Muscle of leg (tissue), 11 donors: ENCODE results near the gene CSRP1. TPM values are rescaled to one million over a fixed set of nuclear protein-coding genes. Genes with fewer than 3 reads are reported as not detected.
"Not testable (repeated sequence)": the region's sequence is repeated elsewhere in the genome, so short reads cannot be mapped to it uniquely, and the experiment has no call there.

ENCODE experiments used
- DNase-seq: peaks from one replicate; pipeline ENCODE4 v3.0.0; 2013
- H3K27ac ChIP-seq: one replicate; pipeline ENCODE4 v1.5.1; 2013; ENCODE audit warnings: mild to moderate bottlenecking, low read length, control low read depth
- H3K27me3 ChIP-seq: one replicate; pipeline ENCODE4 v1.6.1; 2013; ENCODE audit warnings: low read length; ENCODE audit not compliant: control insufficient read depth, insufficient read depth
- H3K36me3 ChIP-seq: one replicate; pipeline ENCODE4 v1.6.1; 2013; ENCODE audit warnings: low read length; ENCODE audit not compliant: control insufficient read depth, insufficient read depth
- H3K4me1 ChIP-seq: one replicate; pipeline ENCODE4 v1.6.1; 2013; ENCODE audit warnings: low read length; ENCODE audit not compliant: control insufficient read depth, insufficient read depth
- H3K4me3 ChIP-seq: one replicate; pipeline ENCODE4 v1.5.1; 2013; ENCODE audit warnings: low read length, control low read depth
- H3K9me3 ChIP-seq: replicated peaks from 2 replicates; pipeline ENCODE4 v1.6.1; 2013; ENCODE audit warnings: low read depth, low read length; ENCODE audit not compliant: control insufficient read depth
- WGBS: methylation state at CpG from one replicate; pipeline ENCODE4 v1.1.5; 2013; ENCODE audit warnings: missing lambda C conversion rate; ENCODE audit not compliant: insufficient coverage; 5-methylcytosine and 5-hydroxymethylcytosine counted together
- polyA plus RNA-seq, 8 donors: library from polyadenylated mRNA; unstranded; fragments of 120-200 nt; gene quantifications; one replicate each; pipeline versions ENCODE4 v1.2.1 to v1.2.3, GENCODE V29; 2013; ENCODE audit warnings: inconsistent platforms in 1 of 8, low replicate concordance in 1 of 8; ENCODE audit not compliant: insufficient read length in 8 of 8, insufficient read depth in 1 of 8
- total RNA-seq: library from RNA; stranded (reverse); fragments of 120-200 nt; gene quantifications from one replicate; pipeline ENCODE4 v1.2.4, GENCODE V29; 2013

The CSRP1 gene
- total and polyA plus RNA-seq, 9 donors, result 36.2 to 77.0 (median 47.0) TPM

DNA sequence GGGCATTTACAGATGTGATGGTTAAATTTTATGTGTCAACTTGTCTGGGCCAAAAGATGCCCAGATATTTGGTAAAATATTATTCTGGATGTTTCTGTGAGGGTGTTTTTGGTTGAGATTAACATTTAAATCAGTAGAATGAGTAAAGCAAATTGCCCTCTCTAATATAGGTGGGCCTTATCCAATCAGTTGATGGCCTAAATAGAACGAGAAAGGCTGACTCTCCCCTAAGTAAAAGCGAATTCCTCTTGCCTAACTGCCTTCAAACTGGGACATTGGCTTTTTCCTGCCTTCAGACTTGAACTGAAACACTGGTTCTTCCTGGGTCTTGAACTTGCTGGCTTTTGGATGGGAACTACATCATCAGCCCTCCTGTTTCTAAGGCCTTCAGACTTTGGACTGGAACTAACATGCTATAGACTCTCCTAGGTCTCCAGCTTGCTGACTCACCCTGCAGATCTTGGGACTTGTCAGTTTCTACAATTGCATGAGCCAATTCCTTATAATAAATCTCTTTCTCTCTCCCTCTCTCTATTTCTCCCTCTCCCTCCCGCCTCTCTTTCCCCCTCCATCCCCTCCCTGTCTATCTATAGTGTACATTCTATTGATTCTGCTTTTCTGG is 21.8 kb upstream of the CSRP1 start:
- no CpG with 5 or more reads among the region's 3 CpGs for WGBS
- Histone ChIP-seq H3K27me3 (no peaks in the 10 kb centered on the region), H3K4me3 (no peak overlapping the region), H3K27ac (no peak overlapping the region), H3K4me1 (peaks cover 29% of the 10 kb centered on the region), H3K9me3 (no peaks in the 10 kb centered on the region), H3K36me3 (no peaks in the 10 kb centered on the region)
- peak; percentile 43 for DNase-seq

DNA sequence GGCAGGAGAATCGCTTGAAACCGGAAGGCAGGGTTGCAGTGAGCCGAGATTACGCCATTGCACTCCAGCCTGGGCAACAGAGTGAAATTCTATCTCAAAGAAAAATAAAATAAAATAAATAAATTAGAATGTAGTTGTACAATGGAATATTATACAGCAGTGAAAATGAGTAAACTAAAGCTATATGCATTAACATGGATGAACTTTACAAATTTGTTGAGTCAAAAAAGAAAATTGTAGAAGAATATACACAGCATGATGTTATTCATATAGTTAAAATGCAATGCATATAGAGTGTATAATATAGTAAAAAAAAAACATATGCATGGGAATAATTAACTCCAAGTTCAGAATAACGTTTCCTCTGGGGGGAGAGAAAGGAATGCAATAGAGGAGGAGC is 21.0 kb upstream of the CSRP1 start:
- no peaks in the 10 kb centered on the region for H3K36me3 ChIP-seq
- peaks cover 3% of the 10 kb centered on the region for H3K9me3 ChIP-seq
- no peak for DNase-seq
- H3K27ac ChIP-seq, result no peak overlapping the region
- WGBS, result no CpG with 5 or more reads among the region's 5 CpGs
- H3K4me3 ChIP-seq, result no peak overlapping the region
- H3K4me1 ChIP-seq, result peaks cover 27% of the 10 kb centered on the region
- no peaks in the 10 kb centered on the region for H3K27me3 ChIP-seq

DNA sequence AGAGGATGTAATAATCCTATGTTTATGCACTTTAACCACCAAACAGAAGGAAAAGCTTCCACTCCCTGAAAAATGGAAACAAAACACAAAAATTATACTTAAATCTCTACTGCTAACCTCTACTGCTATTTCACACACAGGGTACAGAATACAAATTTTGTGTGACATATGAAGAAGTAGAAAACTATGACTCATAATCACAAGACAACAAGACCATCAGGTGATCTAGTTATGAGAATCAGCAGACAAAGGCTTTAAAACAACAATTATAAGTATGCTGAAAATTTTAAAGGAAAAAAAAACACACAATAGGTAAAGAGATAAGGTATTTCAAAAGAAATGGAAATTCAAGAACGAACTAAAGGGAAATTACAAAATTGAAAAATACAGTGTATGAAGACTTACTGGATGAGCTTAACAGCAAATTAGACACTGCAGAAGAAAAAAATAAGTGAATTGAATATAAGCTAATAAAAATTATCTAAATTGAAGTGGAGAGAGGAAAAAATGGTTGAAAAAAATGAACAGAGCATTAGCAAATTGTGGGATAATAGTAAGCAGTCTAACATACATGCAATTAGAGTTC is 18.4 kb upstream of the CSRP1 start:
- H3K27ac ChIP-seq, result no peak overlapping the region
- peaks cover 3% of the 10 kb centered on the region for H3K9me3 ChIP-seq
- H3K4me1 ChIP-seq, result peaks cover 1% of the 10 kb centered on the region
- no peaks in the 10 kb centered on the region for H3K36me3 ChIP-seq
- no CpG with 5 or more reads among the region's 1 CpG for WGBS
- H3K27me3 ChIP-seq, result no peaks in the 10 kb centered on the region
- H3K4me3 ChIP-seq, result no peak overlapping the region
- no peak for DNase-seq

DNA sequence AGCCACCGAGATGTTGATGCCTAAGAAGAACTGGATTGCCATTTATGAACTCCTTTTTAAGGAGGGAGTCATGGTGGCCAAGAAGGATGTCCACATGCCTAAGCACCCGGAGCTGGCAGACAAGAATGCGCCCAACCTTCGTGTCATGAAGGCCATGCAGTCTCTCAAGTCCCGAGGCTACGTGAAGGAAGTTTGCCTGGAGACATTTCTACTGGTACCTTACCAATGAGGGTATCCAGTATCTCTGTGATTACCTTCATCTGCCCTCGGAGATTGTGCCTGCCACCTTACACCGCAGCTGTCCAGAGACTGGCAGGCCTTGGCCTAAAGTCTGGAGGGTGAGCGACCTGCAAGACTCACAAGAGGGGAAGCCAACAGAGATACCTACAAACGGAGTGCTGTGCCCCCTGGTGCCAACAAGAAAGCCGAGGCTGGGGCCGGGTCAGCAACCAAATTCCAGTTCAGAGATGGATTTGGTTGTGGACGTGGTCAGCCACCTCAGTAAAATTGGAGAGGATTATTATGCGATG is 13.2 kb upstream of the CSRP1 start:
- not testable (repeated sequence) for H3K4me1 ChIP-seq, H3K4me3 ChIP-seq, H3K27me3 ChIP-seq, DNase-seq, H3K9me3 ChIP-seq, H3K27ac ChIP-seq, H3K36me3 ChIP-seq
- WGBS, result 91% methylated on average over 13 of the region's 14 CpGs

DNA sequence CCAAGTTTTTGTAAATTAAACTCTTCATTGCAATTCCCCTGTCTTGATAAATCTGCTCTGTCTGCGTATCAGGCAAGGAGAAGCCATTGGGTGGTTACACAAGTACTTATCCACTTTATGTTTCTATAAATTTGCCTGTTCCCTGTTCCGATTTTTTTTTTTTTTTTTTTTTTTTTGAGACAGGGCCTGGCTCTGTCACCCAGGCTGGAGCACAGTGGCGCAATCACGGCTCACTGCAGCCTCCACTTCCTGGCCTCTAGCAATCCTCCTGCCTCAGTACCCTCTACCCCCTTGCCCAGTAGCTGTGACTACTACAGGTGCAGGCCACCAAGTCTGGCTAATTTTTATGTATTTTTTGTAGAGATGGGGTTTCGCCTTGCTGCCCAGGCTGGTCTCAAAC is 11.1 kb upstream of the CSRP1 start:
- H3K27me3 ChIP-seq, result no peaks in the 10 kb centered on the region
- peaks cover 1% of the 10 kb centered on the region for H3K9me3 ChIP-seq
- no peaks in the 10 kb centered on the region for H3K36me3 ChIP-seq
- H3K4me1 ChIP-seq, result no peaks in the 10 kb centered on the region
- no peak for DNase-seq
- 67% methylated on average over 2 of the region's 5 CpGs for WGBS
- H3K27ac ChIP-seq, result no peak overlapping the region
- no peak overlapping the region for H3K4me3 ChIP-seq

DNA sequence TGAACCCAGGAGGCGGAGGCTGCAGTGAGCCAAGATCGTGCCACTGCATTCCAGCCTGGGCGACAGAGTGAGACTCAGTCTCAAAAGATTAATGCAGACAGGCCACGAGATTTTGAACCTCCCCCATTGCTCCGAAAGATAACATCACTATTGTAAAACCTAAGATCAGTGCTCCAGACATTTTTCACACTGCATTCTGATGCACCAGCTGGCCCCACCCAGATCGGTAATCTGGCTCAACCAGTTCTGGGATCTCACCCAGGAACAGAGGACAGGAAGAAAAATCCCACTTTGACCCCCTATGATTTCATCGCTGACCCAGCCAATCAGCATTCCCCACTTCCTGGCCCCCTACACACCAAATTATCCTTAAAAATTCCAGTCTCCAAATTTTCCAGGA is 10.7 kb upstream of the CSRP1 start:
- Histone ChIP-seq H3K27me3 (no peaks in the 10 kb centered on the region), H3K4me3 (no peak overlapping the region), H3K4me1 (peaks cover 2% of the 10 kb centered on the region), H3K9me3 (no peaks in the 10 kb centered on the region), H3K36me3 (no peaks in the 10 kb centered on the region), H3K27ac (no peak overlapping the region)
- 63% methylated on average over 6 of the region's 7 CpGs for whole genome bisulfite sequencing
- DNase-seq, result no peak

DNA sequence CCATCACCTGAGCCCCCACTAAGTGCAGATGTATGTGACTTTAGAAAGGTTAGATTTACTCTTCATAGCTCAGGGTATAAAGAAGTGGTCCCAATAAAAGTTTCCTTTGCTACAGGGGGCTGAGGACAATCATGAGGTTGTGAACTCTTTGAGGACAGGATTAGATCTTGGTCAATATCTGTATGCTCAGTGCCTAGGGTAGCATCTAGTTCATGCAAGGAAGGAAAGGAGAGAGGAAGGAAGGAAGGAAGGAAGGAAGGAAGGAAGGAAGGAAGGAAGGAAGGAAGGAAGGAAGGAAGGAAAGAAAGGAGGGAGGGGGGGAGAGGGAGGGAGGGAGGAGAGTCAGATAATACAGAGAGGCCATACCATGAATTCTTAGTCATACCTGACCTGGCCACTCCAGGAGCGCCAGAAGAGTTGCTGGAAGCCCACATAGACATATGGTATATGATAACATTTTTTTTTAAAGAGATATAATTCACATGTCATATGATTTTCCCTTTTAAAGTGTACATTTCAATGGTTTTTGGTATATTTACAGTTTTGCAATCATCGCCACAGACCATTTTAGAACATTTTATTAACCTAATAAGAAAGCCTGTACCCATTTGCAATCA is 9.7 kb upstream of the CSRP1 start:
- Histone ChIP-seq H3K27me3 (no peaks in the 10 kb centered on the region), H3K4me3 (no peak overlapping the region), H3K4me1 (peaks cover 13% of the 10 kb centered on the region), H3K36me3 (no peaks in the 10 kb centered on the region), H3K27ac (no peak overlapping the region), H3K9me3 (no peaks in the 10 kb centered on the region)
- WGBS, result no CpG with 5 or more reads among the region's 2 CpGs
- no peak for DNase-seq

DNA sequence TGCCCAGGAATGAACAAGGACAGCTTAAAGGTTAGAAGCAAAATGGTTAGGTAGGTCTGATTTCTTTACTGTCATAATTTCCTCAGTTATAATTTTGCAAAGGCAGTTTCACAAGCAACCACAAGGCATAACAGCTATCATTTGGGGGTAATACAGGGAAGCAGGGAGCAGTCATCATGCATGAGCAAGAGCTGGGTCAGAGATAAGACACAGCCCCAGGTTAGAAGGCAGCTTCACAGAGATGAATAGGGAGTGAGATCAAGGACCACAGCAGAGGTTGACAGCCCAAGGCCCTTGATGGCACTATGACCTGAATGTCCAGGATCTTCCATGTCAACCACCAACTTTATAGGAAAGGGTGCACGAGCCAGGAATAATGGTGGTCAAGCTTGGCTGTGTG is 9.0 kb upstream of the CSRP1 start:
- Histone ChIP-seq H3K27me3 (no peaks in the 10 kb centered on the region), H3K36me3 (no peaks in the 10 kb centered on the region), H3K4me1 (peaks cover 19% of the 10 kb centered on the region), H3K27ac (no peak overlapping the region), H3K9me3 (no peaks in the 10 kb centered on the region), H3K4me3 (no peak overlapping the region)
- no peak for DNase-seq
- no CpG with 5 or more reads among the region's 1 CpG for WGBS

DNA sequence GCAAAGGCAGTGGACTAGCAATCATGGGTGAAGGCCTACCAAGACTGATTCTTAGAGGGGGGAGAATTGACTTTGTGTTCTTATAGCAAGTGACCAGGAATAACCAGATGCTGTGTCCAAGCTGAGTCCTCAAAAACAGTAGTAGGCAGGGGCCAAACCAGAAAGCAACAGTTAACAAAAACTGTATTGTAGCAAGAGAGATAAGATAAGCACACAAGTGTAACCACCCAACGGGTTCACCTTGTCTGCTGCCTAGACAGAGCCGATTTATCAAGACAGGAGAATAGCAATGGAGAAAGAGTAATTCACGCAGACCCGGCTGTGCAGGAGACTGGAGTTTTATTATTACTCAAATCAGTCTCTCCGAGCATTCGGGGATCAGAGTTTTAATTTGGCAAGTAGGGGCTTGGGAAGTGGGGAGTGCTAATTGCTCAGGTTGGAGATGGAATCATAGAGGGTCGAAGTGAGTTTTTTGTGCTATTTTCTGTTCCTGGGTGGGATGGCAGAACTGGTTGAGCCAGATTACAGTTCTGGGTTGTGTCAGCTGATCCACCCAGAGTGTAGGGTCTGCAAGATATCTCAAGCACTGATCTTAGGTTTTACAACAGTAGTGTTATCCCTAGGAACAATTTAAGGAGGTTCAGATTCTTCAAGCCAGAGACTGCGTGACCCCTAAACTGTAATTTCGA is 8.3 kb upstream of the CSRP1 start:
- 86% methylated on average over 8 of the region's 9 CpGs for WGBS
- H3K27ac ChIP-seq, result no peak overlapping the region
- H3K4me3 ChIP-seq, result no peak overlapping the region
- H3K27me3 ChIP-seq, result no peaks in the 10 kb centered on the region
- no peaks in the 10 kb centered on the region for H3K9me3 ChIP-seq
- H3K36me3 ChIP-seq, result no peaks in the 10 kb centered on the region
- DNase-seq, result no peak
- peaks cover 19% of the 10 kb centered on the region for H3K4me1 ChIP-seq

DNA sequence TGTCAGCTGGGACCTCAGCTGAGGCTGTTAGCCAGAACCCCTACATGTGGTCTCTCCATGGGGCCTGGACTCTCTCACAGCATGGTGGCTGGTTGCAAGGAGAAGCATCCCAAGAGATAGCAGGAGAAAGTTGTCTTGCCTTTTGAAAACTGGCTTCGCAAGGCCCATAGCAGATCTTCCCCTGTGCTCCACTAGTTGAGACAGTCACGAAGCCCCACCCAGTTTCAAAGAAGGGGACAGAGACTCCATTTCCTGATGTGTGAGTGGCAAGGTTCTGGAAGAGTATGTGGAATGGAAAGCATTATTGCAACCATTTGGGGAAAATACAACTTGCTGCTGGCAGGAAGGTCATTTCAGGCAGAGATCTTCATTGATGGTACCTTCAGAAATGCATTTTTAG is 7.5 kb upstream of the CSRP1 start:
- H3K4me1 ChIP-seq, result peaks cover 19% of the 10 kb centered on the region
- no peak overlapping the region for H3K4me3 ChIP-seq
- H3K36me3 ChIP-seq, result no peaks in the 10 kb centered on the region
- 100% methylated on average over 2 of the region's 2 CpGs for WGBS
- H3K27me3 ChIP-seq, result no peaks in the 10 kb centered on the region
- H3K27ac ChIP-seq, result no peak overlapping the region
- DNase-seq, result no peak
- no peaks in the 10 kb centered on the region for H3K9me3 ChIP-seq
